GM12878 (cell line): ENCODE measurements around the gene ARHGAP15. TPM values are rescaled to one million over a fixed set of nuclear protein-coding genes. Genes with fewer than 3 reads are reported as not detected.

Experiments
- ATAC-seq: fragments of 200-7000 bp; cut with Tn5 transposase; 3 replicates; pipeline ENCODE4 v1.9.1; 2020; ENCODE audit warnings: mild to moderate bottlenecking, moderate library complexity
- BruUV-seq: library from RNA; stranded (reverse); fragments of 400-500 nt; replicated peaks from 2 replicates; lab custom pipeline; 2021; lab: Mats Ljungman, UMichigan
- CTCF ChIA-PET: fragments of 300-600 bp; sonication (Branson Sonifier 250); formaldehyde crosslinking; extraction: SDS; loops from one replicate; lab custom pipeline; 2021; ENCODE audit warnings: inconsistent platforms; lab: Yijun Ruan, JAX
- POLR2A ChIA-PET: fragments of 350-600 bp; formaldehyde crosslinking; extraction: SDS; loops from one replicate; lab custom pipeline; 2021; ENCODE audit warnings: inconsistent platforms; lab: Charles Lee
- RAD21 ChIA-PET: fragments of 300-600 bp; sonication (Branson Sonifier 250); formaldehyde crosslinking; loops from one replicate; lab custom pipeline; 2023; ENCODE audit warnings: antibody characterized with exemption; ENCODE audit not compliant: unreplicated experiment; lab: Charles Lee
- SMC1A ChIA-PET: fragments of 300-600 bp; sonication (Branson Sonifier 250); formaldehyde crosslinking; loops from one replicate; lab custom pipeline; 2023; ENCODE audit not compliant: unreplicated experiment, uncharacterized antibody; lab: Charles Lee
- DNase-seq: peaks from one replicate; pipeline ENCODE4 v3.0.0-alpha.2; 2011; ENCODE audit warnings: low read depth, low spot score
- FAIRE-seq: peaks from 3 replicates; lab custom pipeline; 2011; peaks lifted over from hg19 to GRCh38; lab: Jason Lieb, UNC
- H2AFZ ChIP-seq: 2 replicates; pipeline ENCODE4 v1.6.0; 2011; ENCODE audit warnings: low read depth, low read length, control low read depth; ENCODE audit not compliant: control insufficient read depth
- H3K27ac ChIP-seq: 2 replicates; pipeline ENCODE4 v1.5.1; 2011; ENCODE audit warnings: control low read depth; ENCODE audit not compliant: control insufficient read depth, insufficient read depth
- H3K27me3 ChIP-seq, 2 experiments: replicated peaks in 1 of 2; 2 replicates each; pipeline versions ENCODE4 v1.6.0 to v1.6.1; 2011; ENCODE audit warnings: low read length in 1 of 2; ENCODE audit not compliant: control insufficient read depth in 2 of 2, insufficient read depth in 2 of 2
- H3K36me3 ChIP-seq, 2 experiments: 2 replicates each; pipeline ENCODE4 v1.5.1; 2011; ENCODE audit warnings: low read length in 1 of 2; ENCODE audit not compliant: control insufficient read depth in 2 of 2, insufficient read depth in 2 of 2
- H3K4me1 ChIP-seq: 2 replicates; pipeline ENCODE4 v1.6.1; 2011; ENCODE audit warnings: mild to moderate bottlenecking, low read length, moderate library complexity, mixed read lengths; ENCODE audit not compliant: control insufficient read depth, insufficient read depth
- H3K4me2 ChIP-seq: 2 replicates; pipeline ENCODE4 v1.6.0; 2011; ENCODE audit warnings: control low read depth; ENCODE audit not compliant: control insufficient read depth, insufficient read depth
- H3K4me3 ChIP-seq: fragments of 200-600 bp; sonication (generic); 2 replicates; pipeline ENCODE4 v1.5.1; 2016
- H3K79me2 ChIP-seq: 2 replicates; pipeline ENCODE4 v1.6.0; 2011; ENCODE audit warnings: low read length; ENCODE audit not compliant: control insufficient read depth, insufficient read depth
- H3K9ac ChIP-seq: 2 replicates; pipeline ENCODE4 v1.8.0; 2011; ENCODE audit warnings: low read length, control low read depth, mixed read lengths; ENCODE audit not compliant: control insufficient read depth, insufficient read depth
- H3K9me3 ChIP-seq: replicated peaks from 3 replicates; pipeline ENCODE4 v1.5.1; 2011; ENCODE audit warnings: mild to moderate bottlenecking, low read length; ENCODE audit not compliant: control insufficient read depth, insufficient read depth
- H4K20me1 ChIP-seq: 2 replicates; pipeline ENCODE4 v1.6.0; 2011; ENCODE audit not compliant: control insufficient read depth, insufficient read depth
- BMI1 ChIP-seq: fragments of 450-650 bp; IDR thresholded peaks from 2 replicates; pipeline ENCODE4 v1.6.1; 2016; ENCODE audit warnings: mild to moderate bottlenecking, moderate library complexity, borderline replicate concordance
- CBFB ChIP-seq: IDR thresholded peaks from 2 replicates; pipeline ENCODE4 v1.6.1; 2016; ENCODE audit warnings: antibody characterized with exemption, low read depth
- CHD2 ChIP-seq: IDR thresholded peaks from 2 replicates; pipeline ENCODE4 v1.6.1; 2011; ENCODE audit warnings: low read depth, low read length, improper control_type of control experiment, borderline replicate concordance
- CREM ChIP-seq: IDR thresholded peaks from 2 replicates; pipeline ENCODE4 v1.6.1; 2014; ENCODE audit warnings: antibody characterized with exemption, low read depth
- EP300 ChIP-seq, 2 experiments: fragments of 150-350 bp in 1 of 2; IDR thresholded peaks; 2 replicates each; pipeline ENCODE4 v1.6.1; 2011 to 2012; ENCODE audit warnings: low read depth in 2 of 2, low read length in 2 of 2, borderline replicate concordance in 1 of 2, improper control_type of control experiment in 1 of 2, inconsistent platforms in 1 of 2; ENCODE audit not compliant: control insufficient read depth in 1 of 2
- FOXK2 ChIP-seq: fragments of 450-650 bp; IDR thresholded peaks from 2 replicates; pipeline ENCODE4 v1.6.1; 2017; ENCODE audit warnings: mild to moderate bottlenecking, moderate library complexity
- FOXM1 ChIP-seq: IDR thresholded peaks from 2 replicates; pipeline ENCODE4 v1.6.1; 2012; ENCODE audit warnings: low read depth, mild to moderate bottlenecking, inconsistent platforms, low read length, moderate library complexity
- NFYA ChIP-seq: IDR thresholded peaks from 2 replicates; pipeline ENCODE4 v1.6.1; 2011; ENCODE audit warnings: low read depth, mild to moderate bottlenecking, low read length, improper control_type of control experiment, borderline replicate concordance
- RUNX3 ChIP-seq: IDR thresholded peaks from 2 replicates; pipeline ENCODE4 v1.6.1; 2012; ENCODE audit warnings: low read length, inconsistent platforms
- WGBS: methylation state at CpG from one replicate; pipeline ENCODE4 v1.1.6; 2016; ENCODE audit warnings: low lambda C conversion rate; ENCODE audit not compliant: insufficient replicate concordance, insufficient coverage; ENCODE audit errors: missing lambda C conversion rate; 5-methylcytosine and 5-hydroxymethylcytosine counted together
- in situ Hi-C: fragments of 300-500 bp; cut with MboI; formaldehyde crosslinking; loops from 9 replicates; pipeline ENCODE4 v1.14.3; 2018; ENCODE audit warnings: mixed read lengths
- intact Hi-C: fragments of 100-400 bp; cut with micrococcal nuclease; formaldehyde crosslinking; loops from one replicate; pipeline ENCODE4 v1.14.2; 2022; ENCODE audit not compliant: unreplicated experiment
- polyA plus RNA-seq, 11 experiments: library from polyadenylated mRNA; depleted of rRNA in 4 of 11; unstranded in 6 of 11; stranded (reverse) in 5 of 11; fragments of >200 nt; fragmentation: Nextera tagmentation in 4 of 11; fragmentation: Illumina TruSeq in 1 of 11; extraction: Ambion mirVana in 4 of 11; extraction: Trizol in 1 of 11; gene quantifications; 1 replicate in 1 of 11; 2 replicates in 10 of 11; pipeline versions ENCODE4 v1.2.1 to v1.2.3, GENCODE V29; 2011 to 2016; ENCODE audit warnings: inconsistent platforms in 2 of 11, missing spikeins in 2 of 11, low read depth in 1 of 11
- total RNA-seq, 4 experiments: library from RNA; depleted of rRNA in 3 of 4; stranded (reverse); fragments of >200 nt in 3 of 4; fragmentation: Illumina TruSeq in 1 of 4; extraction: Trizol in 1 of 4; gene quantifications; 2 replicates each; pipeline versions ENCODE4 v1.2.1 to v1.2.3, GENCODE V29; 2013 to 2021
- TF ChIP-seq, protein P1 (sequence below): fragments of 450-650 bp; IDR thresholded peaks from 2 replicates; pipeline ENCODE4 v1.6.1; 2017; ENCODE audit warnings: low read depth, mild to moderate bottlenecking, moderate library complexity
- TF ChIP-seq, protein P2 (sequence below): fragments of 450-650 bp; IDR thresholded peaks from 2 replicates; pipeline ENCODE4 v1.6.1; 2017; ENCODE audit warnings: mild to moderate bottlenecking, moderate library complexity
- TF ChIP-seq, protein P3 (sequence below): IDR thresholded peaks from 2 replicates; pipeline ENCODE4 v1.6.1; 2012; ENCODE audit warnings: low read depth, low read length, improper control_type of control experiment
- TF ChIP-seq, protein P4 (sequence below): IDR thresholded peaks from 2 replicates; pipeline ENCODE4 v1.6.1; 2011; ENCODE audit warnings: low read depth, mild to moderate bottlenecking, low read length, moderate library complexity, borderline replicate concordance; ENCODE audit errors: extremely low read depth

Gene ARHGAP15
- total and polyA plus RNA-seq, 10 of the 15 experiments (the other 5 are each of a cell fraction or from before 2014, with no cell fraction given) = 38.0 to 92.6 (median 66.7) TPM

DNA sequence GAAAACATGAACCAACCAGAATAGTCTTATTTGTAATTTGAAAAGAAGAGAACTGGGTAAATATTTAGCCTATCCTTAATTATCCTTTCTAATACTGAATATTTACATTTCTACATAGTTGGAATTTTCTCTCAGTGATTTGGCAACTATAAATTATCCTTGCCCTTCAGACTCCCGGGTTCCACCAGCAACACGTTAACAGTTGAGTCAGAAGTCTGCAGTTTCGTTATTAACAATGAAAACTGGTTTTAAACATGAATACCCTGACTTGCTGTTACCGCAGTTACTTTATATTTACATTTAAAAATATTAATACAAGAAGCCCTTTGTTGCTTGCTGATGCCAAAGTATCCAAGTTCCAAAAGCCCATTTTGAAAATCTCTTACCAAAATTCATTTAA is 673.0 kb downstream of the ARHGAP15 start (continued):
- TF ChIP-seq FOXM1 (0 out of 2 replicates have a peak, but pooled peaks have one; percentile 23), FOXK2 (no peak), RUNX3 (peak; percentile 32; the same call in 1 of the 2 replicates), CREM (0 out of 2 replicates have a peak, but pooled peaks have one; percentile 22), CHD2 (no peak), CBFB (0 out of 2 replicates have a peak, but pooled peaks have one; percentile 15), BMI1 (0 out of 2 replicates have a peak, but pooled peaks have one; percentile 15)
- TF ChIP-seq, protein P1, sequence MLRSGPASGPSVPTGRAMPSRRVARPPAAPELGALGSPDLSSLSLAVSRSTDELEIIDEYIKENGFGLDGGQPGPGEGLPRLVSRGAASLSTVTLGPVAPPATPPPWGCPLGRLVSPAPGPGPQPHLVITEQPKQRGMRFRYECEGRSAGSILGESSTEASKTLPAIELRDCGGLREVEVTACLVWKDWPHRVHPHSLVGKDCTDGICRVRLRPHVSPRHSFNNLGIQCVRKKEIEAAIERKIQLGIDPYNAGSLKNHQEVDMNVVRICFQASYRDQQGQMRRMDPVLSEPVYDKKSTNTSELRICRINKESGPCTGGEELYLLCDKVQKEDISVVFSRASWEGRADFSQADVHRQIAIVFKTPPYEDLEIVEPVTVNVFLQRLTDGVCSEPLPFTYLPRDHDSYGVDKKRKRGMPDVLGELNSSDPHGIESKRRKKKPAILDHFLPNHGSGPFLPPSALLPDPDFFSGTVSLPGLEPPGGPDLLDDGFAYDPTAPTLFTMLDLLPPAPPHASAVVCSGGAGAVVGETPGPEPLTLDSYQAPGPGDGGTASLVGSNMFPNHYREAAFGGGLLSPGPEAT = no peak

DNA sequence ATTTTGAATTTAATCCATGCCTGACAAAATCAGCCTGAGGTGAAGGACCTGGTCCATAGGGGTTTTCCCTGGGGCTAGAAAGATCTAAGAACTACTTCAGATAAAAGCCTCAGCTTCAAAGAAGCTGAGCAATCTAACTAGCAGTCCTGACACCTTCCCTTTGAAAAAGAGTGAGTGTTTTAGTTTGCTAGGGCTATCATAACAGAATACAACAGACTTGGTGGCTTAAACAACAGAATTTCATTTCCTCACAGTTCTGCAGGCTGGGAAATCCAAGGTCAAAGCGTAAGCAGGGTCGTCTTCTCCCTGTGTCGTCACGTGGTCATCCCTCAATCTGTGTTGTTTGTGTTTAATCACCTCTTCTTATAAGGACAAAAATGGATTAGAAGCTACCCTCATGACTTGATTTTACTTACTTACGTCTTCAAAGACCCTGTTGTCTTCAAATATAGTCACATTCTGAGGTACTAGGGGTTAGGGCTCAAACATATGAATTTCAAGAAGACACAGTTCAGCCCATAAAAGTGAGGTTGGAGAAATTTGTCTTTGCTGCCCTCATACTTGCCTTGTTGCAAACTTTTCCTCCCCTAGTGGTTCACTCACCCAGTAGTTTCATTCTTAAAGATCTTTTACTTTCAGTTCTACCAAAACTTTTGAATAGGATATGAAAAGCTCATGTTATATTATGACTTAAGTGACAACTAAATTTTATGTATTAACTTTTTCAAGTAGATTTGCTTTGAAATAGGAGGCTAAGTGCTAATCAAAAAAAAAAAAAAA is 673.8 kb downstream of the ARHGAP15 start:
- ChIA-PET CTCF (interaction anchor here (0.7 to 1.5 kb wide), 6 partner anchors 12 to 208 kb away, joined by 3 read pairs; no protein-coding TSS in a partner anchor), POLR2A (interaction anchor here (0.7 kb wide), 6 partner anchors 8 to 1312 kb away, joined by 3 to 5 read pairs (median 3); no protein-coding TSS in a partner anchor), SMC1A (interaction anchor here (0.6 to 1.9 kb wide), 14 partner anchors 12 to 296 kb away, joined by 3 to 6 read pairs (median 4); no protein-coding TSS in a partner anchor), RAD21 (interaction anchor here (0.6 to 1.9 kb wide), 5 partner anchors 72 to 410 kb away, joined by 3 to 6 read pairs (median 4); no protein-coding TSS in a partner anchor)
- H3K27me3 ChIP-seq = no peaks in the 10 kb centered on the region
- H3K4me2 ChIP-seq = peak overlapping the region; percentile 75
- ATAC-seq (peak; percentile 89), FAIRE-seq (no peak), DNase-seq (peak; percentile 37)
- peak overlapping the region; percentile 63 for H3K27ac ChIP-seq
- H3K9ac ChIP-seq = peak overlapping the region; percentile 12; the same call in 1 of the 2 replicates
- no peaks in the 10 kb centered on the region for H4K20me1 ChIP-seq
- H2AFZ ChIP-seq = peak overlapping the region; percentile 67
- in situ Hi-C loops = no loop called here
- H3K79me2 ChIP-seq = no peaks in the 10 kb centered on the region
- no peaks in the 10 kb centered on the region for H3K9me3 ChIP-seq
- no peaks in the 10 kb centered on the region for H3K36me3 ChIP-seq
- 2% methylated on average over 5 of the region's 5 CpGs for WGBS
- peaks cover 9% of the 10 kb centered on the region for H3K4me1 ChIP-seq
- intact Hi-C loops = no loop called here
- BruUV-seq = no TSS peak
- peak overlapping the region; percentile 29; the same call in 1 of the 2 replicates for H3K4me3 ChIP-seq
- TF ChIP-seq, protein P2, sequence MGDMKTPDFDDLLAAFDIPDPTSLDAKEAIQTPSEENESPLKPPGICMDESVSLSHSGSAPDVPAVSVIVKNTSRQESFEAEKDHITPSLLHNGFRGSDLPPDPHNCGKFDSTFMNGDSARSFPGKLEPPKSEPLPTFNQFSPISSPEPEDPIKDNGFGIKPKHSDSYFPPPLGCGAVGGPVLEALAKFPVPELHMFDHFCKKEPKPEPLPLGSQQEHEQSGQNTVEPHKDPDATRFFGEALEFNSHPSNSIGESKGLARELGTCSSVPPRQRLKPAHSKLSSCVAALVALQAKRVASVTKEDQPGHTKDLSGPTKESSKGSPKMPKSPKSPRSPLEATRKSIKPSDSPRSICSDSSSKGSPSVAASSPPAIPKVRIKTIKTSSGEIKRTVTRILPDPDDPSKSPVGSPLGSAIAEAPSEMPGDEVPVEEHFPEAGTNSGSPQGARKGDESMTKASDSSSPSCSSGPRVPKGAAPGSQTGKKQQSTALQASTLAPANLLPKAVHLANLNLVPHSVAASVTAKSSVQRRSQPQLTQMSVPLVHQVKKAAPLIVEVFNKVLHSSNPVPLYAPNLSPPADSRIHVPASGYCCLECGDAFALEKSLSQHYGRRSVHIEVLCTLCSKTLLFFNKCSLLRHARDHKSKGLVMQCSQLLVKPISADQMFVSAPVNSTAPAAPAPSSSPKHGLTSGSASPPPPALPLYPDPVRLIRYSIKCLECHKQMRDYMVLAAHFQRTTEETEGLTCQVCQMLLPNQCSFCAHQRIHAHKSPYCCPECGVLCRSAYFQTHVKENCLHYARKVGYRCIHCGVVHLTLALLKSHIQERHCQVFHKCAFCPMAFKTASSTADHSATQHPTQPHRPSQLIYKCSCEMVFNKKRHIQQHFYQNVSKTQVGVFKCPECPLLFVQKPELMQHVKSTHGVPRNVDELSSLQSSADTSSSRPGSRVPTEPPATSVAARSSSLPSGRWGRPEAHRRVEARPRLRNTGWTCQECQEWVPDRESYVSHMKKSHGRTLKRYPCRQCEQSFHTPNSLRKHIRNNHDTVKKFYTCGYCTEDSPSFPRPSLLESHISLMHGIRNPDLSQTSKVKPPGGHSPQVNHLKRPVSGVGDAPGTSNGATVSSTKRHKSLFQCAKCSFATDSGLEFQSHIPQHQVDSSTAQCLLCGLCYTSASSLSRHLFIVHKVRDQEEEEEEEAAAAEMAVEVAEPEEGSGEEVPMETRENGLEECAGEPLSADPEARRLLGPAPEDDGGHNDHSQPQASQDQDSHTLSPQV = no peak
- TF ChIP-seq, protein P3, sequence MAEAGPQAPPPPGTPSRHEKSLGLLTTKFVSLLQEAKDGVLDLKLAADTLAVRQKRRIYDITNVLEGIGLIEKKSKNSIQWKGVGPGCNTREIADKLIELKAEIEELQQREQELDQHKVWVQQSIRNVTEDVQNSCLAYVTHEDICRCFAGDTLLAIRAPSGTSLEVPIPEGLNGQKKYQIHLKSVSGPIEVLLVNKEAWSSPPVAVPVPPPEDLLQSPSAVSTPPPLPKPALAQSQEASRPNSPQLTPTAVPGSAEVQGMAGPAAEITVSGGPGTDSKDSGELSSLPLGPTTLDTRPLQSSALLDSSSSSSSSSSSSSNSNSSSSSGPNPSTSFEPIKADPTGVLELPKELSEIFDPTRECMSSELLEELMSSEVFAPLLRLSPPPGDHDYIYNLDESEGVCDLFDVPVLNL = no peak
- no peak for TF ChIP-seq NFYA
- TF ChIP-seq, protein P4, sequence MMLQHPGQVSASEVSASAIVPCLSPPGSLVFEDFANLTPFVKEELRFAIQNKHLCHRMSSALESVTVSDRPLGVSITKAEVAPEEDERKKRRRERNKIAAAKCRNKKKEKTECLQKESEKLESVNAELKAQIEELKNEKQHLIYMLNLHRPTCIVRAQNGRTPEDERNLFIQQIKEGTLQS = peak; percentile 3; the same call in 1 of the 2 replicates
- TF ChIP-seq EP300 (IDR thresholded peaks at IDR 0.05; ENCODE audit: borderline replicate concordance in 1 of 2, control insufficient read depth in 1 of 2, low read depth in 2 of 2, low read length in 2 of 2) = no peak
